WERI-Rb-1 (cell line): ENCODE measurements around the gene ATP2B2.
A peak's percentile ranks its signal among the peaks of the same experiment; 100 is the strongest.

Experiments used
- DNase-seq: peaks from one replicate; pipeline ENCODE4 v3.0.0-alpha.2; 2020
- H3K27ac ChIP-seq: fragments of 250-450 bp; sonication (Bioruptor Pico); 2 replicates; pipeline ENCODE4 v1.5.1; 2020; ENCODE audit warnings: mild to moderate bottlenecking, moderate library complexity
- H3K27me3 ChIP-seq: fragments of 250-450 bp; sonication (Bioruptor Pico); 2 replicates; pipeline ENCODE4 v1.5.1; 2021; ENCODE audit warnings: mild to moderate bottlenecking, low read depth, moderate library complexity; ENCODE audit not compliant: insufficient read depth, severe bottlenecking
- H3K36me3 ChIP-seq: fragments of 250-450 bp; sonication (Bioruptor Pico); 2 replicates; pipeline ENCODE4 v1.5.1; 2020; ENCODE audit warnings: mild to moderate bottlenecking, moderate library complexity
- H3K4me3 ChIP-seq: 2 replicates; pipeline ENCODE4 v1.5.1; 2011; ENCODE audit warnings: low read depth, mild to moderate bottlenecking, control low read depth, low read length
- H3K9me3 ChIP-seq: fragments of 250-450 bp; sonication (Bioruptor Pico); 2 replicates; pipeline ENCODE4 v1.5.1; 2021; ENCODE audit warnings: mild to moderate bottlenecking, moderate library complexity; ENCODE audit not compliant: severe bottlenecking
- TF ChIP-seq, protein P1 (sequence below): IDR thresholded peaks from 2 replicates; pipeline ENCODE4 v1.5.1; 2011; ENCODE audit warnings: low read depth, mild to moderate bottlenecking, control low read depth, inconsistent platforms, low read length

The ATP2B2 gene

GRCh38 chr3:10495003-10495402 lies 10.4 kb downstream of the ATP2B2 start:
- no peak overlapping the region for H3K27ac ChIP-seq
- peak; percentile 23 for DNase-seq
- no peaks in the 10 kb centered on the region for H3K27me3 ChIP-seq
- H3K9me3 ChIP-seq, result no peaks in the 10 kb centered on the region
- TF ChIP-seq, protein P1, sequence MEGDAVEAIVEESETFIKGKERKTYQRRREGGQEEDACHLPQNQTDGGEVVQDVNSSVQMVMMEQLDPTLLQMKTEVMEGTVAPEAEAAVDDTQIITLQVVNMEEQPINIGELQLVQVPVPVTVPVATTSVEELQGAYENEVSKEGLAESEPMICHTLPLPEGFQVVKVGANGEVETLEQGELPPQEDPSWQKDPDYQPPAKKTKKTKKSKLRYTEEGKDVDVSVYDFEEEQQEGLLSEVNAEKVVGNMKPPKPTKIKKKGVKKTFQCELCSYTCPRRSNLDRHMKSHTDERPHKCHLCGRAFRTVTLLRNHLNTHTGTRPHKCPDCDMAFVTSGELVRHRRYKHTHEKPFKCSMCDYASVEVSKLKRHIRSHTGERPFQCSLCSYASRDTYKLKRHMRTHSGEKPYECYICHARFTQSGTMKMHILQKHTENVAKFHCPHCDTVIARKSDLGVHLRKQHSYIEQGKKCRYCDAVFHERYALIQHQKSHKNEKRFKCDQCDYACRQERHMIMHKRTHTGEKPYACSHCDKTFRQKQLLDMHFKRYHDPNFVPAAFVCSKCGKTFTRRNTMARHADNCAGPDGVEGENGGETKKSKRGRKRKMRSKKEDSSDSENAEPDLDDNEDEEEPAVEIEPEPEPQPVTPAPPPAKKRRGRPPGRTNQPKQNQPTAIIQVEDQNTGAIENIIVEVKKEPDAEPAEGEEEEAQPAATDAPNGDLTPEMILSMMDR, result no peak
- H3K4me3 ChIP-seq, result no peak overlapping the region
- H3K36me3 ChIP-seq, result no peaks in the 10 kb centered on the region

DNA sequence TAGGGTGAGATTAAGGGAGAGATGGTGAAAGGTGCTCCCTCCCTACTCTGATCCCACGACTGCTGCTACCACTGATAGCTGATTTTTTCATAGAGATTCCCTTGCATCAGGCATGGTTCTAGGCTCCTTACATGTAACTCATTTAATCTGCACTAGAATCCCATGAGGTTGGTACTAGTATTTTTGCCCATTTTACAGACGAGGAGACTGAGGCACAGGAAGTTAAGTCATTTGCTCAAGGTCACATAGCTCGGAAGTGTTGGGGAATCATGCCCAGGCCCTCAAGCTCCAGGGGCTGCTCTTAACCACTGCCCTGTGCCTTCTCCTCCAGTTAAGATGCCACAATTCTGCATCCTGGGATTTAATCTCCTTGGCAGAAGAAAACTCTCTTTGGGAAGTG lies 11.2 kb downstream of the ATP2B2 start:
- Histone ChIP-seq H3K27me3 (no peaks in the 10 kb centered on the region), H3K27ac (no peak overlapping the region), H3K9me3 (no peaks in the 10 kb centered on the region), H3K36me3 (no peaks in the 10 kb centered on the region), H3K4me3 (no peak overlapping the region)
- TF ChIP-seq, protein P1, result no peak
- no peak for DNase-seq

- no peaks in the 10 kb centered on the region for H3K27me3 ChIP-seq
- no peak overlapping the region for H3K27ac ChIP-seq
- H3K36me3 ChIP-seq, result no peaks in the 10 kb centered on the region
- no peak overlapping the region for H3K4me3 ChIP-seq
- TF ChIP-seq, protein P1, result no peak
- H3K9me3 ChIP-seq, result no peaks in the 10 kb centered on the region
- DNase-seq, result no peak
Measured at GRCh38 chr3:10493202-10493589, 12.2 kb downstream of the ATP2B2 start.

GRCh38 chr3:10492364-10493201 lies 12.8 kb downstream of the ATP2B2 start:
- TF ChIP-seq, protein P1, result no peak
- Histone ChIP-seq H3K27me3 (no peaks in the 10 kb centered on the region), H3K27ac (no peak overlapping the region), H3K9me3 (no peaks in the 10 kb centered on the region), H3K36me3 (no peaks in the 10 kb centered on the region), H3K4me3 (no peak overlapping the region)
- no peak for DNase-seq

DNA sequence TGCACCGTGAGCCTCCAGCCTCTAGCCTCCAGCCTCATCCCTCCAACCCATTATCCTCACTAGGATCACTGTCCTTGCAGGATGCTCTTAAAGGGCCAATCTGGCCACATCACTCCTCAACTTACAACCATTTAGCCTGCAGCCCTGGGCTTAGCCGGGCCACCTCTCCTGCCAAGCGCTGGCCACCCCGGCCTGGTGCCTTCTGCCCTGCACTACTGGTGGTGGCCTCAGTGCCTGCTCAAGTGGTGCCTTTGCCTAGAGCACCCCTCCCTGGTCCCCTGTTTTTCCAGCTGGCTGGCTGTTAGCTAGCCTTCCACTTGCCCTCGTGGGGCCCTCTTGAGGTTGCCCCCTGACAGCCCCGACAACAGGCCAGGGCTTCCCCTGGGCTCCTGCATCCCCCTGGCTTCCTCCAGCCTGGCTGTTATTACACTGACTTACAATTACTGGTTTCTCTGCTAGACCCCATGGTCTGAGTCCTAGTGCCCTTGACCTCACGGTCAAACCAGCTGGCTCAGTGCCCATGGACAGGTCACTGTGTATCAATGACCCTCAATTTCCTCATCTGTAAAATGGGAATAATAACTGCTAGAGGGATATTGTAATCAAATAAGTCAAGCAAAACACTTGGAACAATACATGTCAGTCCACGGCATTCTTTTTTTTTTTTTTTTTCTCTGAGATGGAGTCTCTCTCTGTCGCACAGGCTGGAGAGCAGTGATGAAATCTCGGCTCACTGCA lies 15.5 kb downstream of the ATP2B2 start:
- no peak overlapping the region for H3K27ac ChIP-seq
- no peak overlapping the region for H3K4me3 ChIP-seq
- no peaks in the 10 kb centered on the region for H3K27me3 ChIP-seq
- H3K9me3 ChIP-seq, result no peaks in the 10 kb centered on the region
- no peaks in the 10 kb centered on the region for H3K36me3 ChIP-seq
- TF ChIP-seq, protein P1, result no peak
- no peak for DNase-seq
